MCF 10A (cell line): ENCODE results near the gene ASB1. TPM values are rescaled to one million over a fixed set of nuclear protein-coding genes. Genes with fewer than 3 reads are reported as not detected.

ENCODE experiments used
- BruUV-seq: library from RNA; stranded (reverse); fragments of 400-500 nt; replicated peaks from 2 replicates; lab custom pipeline; 2021; lab: Mats Ljungman, UMichigan
- CTCF ChIA-PET: fragments of 300-600 bp; sonication (Branson Sonifier 250); formaldehyde crosslinking; extraction: SDS; loops from one replicate; lab custom pipeline; 2021; ENCODE audit warnings: antibody characterized with exemption, inconsistent platforms; lab: Yijun Ruan, JAX
- POLR2A ChIA-PET: fragments of 300-600, 350-650 bp; sonication (Branson Sonifier 250); formaldehyde crosslinking; extraction: SDS; loops from one replicate; lab custom pipeline; 2020; ENCODE audit warnings: antibody characterized with exemption, inconsistent platforms; lab: Yijun Ruan, JAX
- DNase-seq: peaks from one replicate; pipeline ENCODE4 v3.0.0-alpha.2; 2018; ENCODE audit not compliant: unreplicated experiment
- H3K27ac Mint-ChIP-seq: one replicate; pipeline ENCODE4 v1.8.0; 2022; ENCODE audit warnings: mild to moderate bottlenecking, low read depth, mixed read lengths; ENCODE audit not compliant: unreplicated experiment
- H3K27me3 Mint-ChIP-seq: one replicate; pipeline ENCODE4 v1.8.0; 2022; ENCODE audit warnings: mixed read lengths; ENCODE audit not compliant: insufficient read depth, unreplicated experiment
- H3K36me3 Mint-ChIP-seq: one replicate; pipeline ENCODE4 v1.8.0; 2022; ENCODE audit warnings: mild to moderate bottlenecking, moderate library complexity, mixed read lengths; ENCODE audit not compliant: insufficient read depth, unreplicated experiment
- H3K4me1 Mint-ChIP-seq: one replicate; pipeline ENCODE4 v1.8.0; 2022; ENCODE audit warnings: mixed read lengths; ENCODE audit not compliant: insufficient read depth, unreplicated experiment
- H3K4me3 Mint-ChIP-seq: one replicate; pipeline ENCODE4 v1.8.0; 2022; ENCODE audit warnings: mild to moderate bottlenecking, moderate library complexity, mixed read lengths; ENCODE audit not compliant: unreplicated experiment
- H3K9me3 Mint-ChIP-seq: one replicate; pipeline ENCODE4 v1.8.0; 2022; ENCODE audit warnings: mixed read lengths; ENCODE audit not compliant: unreplicated experiment
- intact Hi-C: fragments of 100-400 bp; cut with micrococcal nuclease; formaldehyde crosslinking; loops from 2 replicates; pipeline ENCODE4 v1.14.1; 2022
- total RNA-seq: library from RNA; stranded (reverse); gene quantifications from 2 replicates; pipeline ENCODE4 v1.2.3, GENCODE V29; 2022
- TF ChIP-seq, protein P1 (sequence below): fragments of 200-600 bp; IDR thresholded peaks from one replicate; pipeline ENCODE4 v1.8.0; 2022; ENCODE audit warnings: antibody characterized with exemption, mild to moderate bottlenecking; ENCODE audit not compliant: unreplicated experiment

Gene ASB1
- total RNA-seq, 1 experiment from 2014 or later: 104 TPM

- H3K4me3 Mint-ChIP-seq: no peak overlapping the region
- no peaks in the 10 kb centered on the region for H3K4me1 Mint-ChIP-seq
- H3K9me3 Mint-ChIP-seq: no peaks in the 10 kb centered on the region
- no peak for DNase-seq
- POLR2A ChIA-PET: no interaction called here
- CTCF ChIA-PET: no interaction called here
- BruUV-seq: no TSS peak
- intact Hi-C loops: no loop called here
- TF ChIP-seq, protein P1, sequence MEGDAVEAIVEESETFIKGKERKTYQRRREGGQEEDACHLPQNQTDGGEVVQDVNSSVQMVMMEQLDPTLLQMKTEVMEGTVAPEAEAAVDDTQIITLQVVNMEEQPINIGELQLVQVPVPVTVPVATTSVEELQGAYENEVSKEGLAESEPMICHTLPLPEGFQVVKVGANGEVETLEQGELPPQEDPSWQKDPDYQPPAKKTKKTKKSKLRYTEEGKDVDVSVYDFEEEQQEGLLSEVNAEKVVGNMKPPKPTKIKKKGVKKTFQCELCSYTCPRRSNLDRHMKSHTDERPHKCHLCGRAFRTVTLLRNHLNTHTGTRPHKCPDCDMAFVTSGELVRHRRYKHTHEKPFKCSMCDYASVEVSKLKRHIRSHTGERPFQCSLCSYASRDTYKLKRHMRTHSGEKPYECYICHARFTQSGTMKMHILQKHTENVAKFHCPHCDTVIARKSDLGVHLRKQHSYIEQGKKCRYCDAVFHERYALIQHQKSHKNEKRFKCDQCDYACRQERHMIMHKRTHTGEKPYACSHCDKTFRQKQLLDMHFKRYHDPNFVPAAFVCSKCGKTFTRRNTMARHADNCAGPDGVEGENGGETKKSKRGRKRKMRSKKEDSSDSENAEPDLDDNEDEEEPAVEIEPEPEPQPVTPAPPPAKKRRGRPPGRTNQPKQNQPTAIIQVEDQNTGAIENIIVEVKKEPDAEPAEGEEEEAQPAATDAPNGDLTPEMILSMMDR: no peak
- H3K27me3 Mint-ChIP-seq: no peaks in the 10 kb centered on the region
- no peaks in the 10 kb centered on the region for H3K36me3 Mint-ChIP-seq
- H3K27ac Mint-ChIP-seq: no peak overlapping the region
These were observed 59.6 kb downstream of the ASB1 start for GRCh38 chr2:238486123-238486848.

- Mint-ChIP-seq H3K27me3 (no peaks in the 10 kb centered on the region), H3K9me3 (no peaks in the 10 kb centered on the region), H3K27ac (no peak overlapping the region), H3K36me3 (no peaks in the 10 kb centered on the region), H3K4me3 (no peak overlapping the region), H3K4me1 (no peaks in the 10 kb centered on the region)
- ChIA-PET POLR2A (no interaction called here), CTCF (no interaction called here)
- TF ChIP-seq, protein P1: no peak
- BruUV-seq: no TSS peak
- intact Hi-C loops: no loop called here
- DNase-seq: no peak
These were observed 60.4 kb downstream of the ASB1 start for GRCh38 chr2:238487134-238487533.

DNA sequence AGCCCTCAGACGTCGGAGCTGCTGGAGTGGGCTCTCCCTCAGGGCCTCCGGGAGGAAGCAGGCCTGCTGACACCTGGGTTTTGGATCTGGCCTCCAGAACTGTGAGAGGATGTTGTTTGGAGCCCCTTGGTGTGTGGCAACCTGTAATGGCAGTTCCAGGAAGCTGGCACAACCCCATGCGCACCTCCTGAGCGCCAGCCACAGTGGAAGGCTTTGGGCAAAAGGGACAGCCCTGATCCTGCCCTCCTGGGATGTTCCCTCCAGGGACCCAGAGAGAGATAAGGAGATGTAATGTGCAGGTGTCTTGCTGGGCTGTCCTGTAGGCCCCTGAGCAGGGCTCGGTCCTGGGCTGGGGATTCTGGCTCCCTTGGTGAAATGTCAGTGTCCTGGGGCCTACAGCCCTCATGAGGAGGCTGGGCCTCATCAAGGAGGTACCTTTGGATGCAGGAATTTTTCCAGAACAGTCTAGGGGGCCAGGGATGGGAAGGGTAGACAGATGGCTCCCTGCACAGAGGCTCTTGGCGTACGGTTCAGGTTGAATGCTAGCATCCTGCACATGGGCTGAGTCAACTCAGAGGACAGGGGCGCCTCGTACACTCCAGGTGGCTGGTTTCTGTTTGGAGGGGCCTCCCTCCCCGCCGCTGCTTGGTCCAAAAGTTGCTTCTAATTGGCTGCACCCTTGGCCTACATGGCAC lies 61.1 kb downstream of the ASB1 start:
- POLR2A ChIA-PET: no interaction called here
- no TSS peak for BruUV-seq
- Mint-ChIP-seq H3K4me3 (no peak overlapping the region), H3K36me3 (no peaks in the 10 kb centered on the region), H3K27me3 (no peaks in the 10 kb centered on the region), H3K4me1 (no peaks in the 10 kb centered on the region), H3K9me3 (no peaks in the 10 kb centered on the region), H3K27ac (no peak overlapping the region)
- CTCF ChIA-PET: no interaction called here
- DNase-seq: no peak
- TF ChIP-seq, protein P1: no peak
- intact Hi-C loops: no loop called here

DNA sequence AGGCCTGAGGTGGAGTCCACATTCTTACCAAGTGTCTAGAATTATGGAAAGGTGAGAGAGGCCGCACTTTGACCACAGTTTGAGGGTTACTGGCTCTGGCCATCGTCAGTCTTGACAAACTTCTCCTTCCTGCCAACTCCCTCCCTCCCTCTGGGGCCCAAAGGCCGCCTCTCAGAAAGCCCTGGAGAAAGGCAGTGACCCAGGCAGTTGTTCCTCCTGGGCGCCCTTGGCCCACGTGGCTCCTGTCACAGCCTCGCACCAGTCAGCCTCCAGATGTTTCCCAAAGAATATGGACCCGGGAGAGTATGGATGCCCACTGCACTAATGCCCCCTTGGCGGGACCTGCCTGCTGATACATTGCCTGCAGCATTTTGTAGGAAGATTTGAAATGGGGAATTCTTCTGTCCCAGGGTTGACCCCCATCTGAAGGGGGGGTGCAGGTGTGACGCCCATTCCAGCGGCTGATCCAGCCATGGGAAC lies 61.7 kb downstream of the ASB1 start:
- intact Hi-C loops: no loop called here
- BruUV-seq: no TSS peak
- H3K4me3 Mint-ChIP-seq: no peak overlapping the region
- H3K27ac Mint-ChIP-seq: no peak overlapping the region
- ChIA-PET POLR2A (no interaction called here), CTCF (no interaction called here)
- H3K36me3 Mint-ChIP-seq: no peaks in the 10 kb centered on the region
- H3K9me3 Mint-ChIP-seq: no peaks in the 10 kb centered on the region
- no peaks in the 10 kb centered on the region for H3K27me3 Mint-ChIP-seq
- TF ChIP-seq, protein P1: no peak
- no peaks in the 10 kb centered on the region for H3K4me1 Mint-ChIP-seq
- no peak for DNase-seq
